MM.1S (cell line): ENCODE measurements around the gene MEIS2.

Experiments used
- DNase-seq: peaks from one replicate; pipeline ENCODE4 v3.0.0-alpha.2; 2015
- H2AFZ ChIP-seq: fragments of 300-600 bp; sonication (generic); 2 replicates; pipeline ENCODE4 v1.6.0; 2016; ENCODE audit warnings: antibody characterized with exemption, low read length
- H3F3A ChIP-seq: fragments of 300-600 bp; sonication (generic); 2 replicates; pipeline ENCODE4 v1.6.1; 2016; ENCODE audit warnings: mild to moderate bottlenecking, antibody characterized with exemption, low read length, moderate library complexity, mixed read lengths; ENCODE audit not compliant: insufficient read depth
- H3K27ac ChIP-seq: fragments of 300-600 bp; sonication (generic); 2 replicates; pipeline ENCODE4 v1.5.1; 2016; ENCODE audit warnings: mild to moderate bottlenecking, low read length
- H3K27me3 ChIP-seq: fragments of 300-600 bp; sonication (generic); replicated peaks from 2 replicates; pipeline ENCODE4 v1.6.0; 2016; ENCODE audit warnings: low read length; ENCODE audit not compliant: insufficient read depth
- H3K36me3 ChIP-seq: fragments of 300-600 bp; sonication (generic); replicated peaks from 2 replicates; pipeline ENCODE4 v1.6.1; 2016; ENCODE audit warnings: mild to moderate bottlenecking, low read length, mixed read lengths; ENCODE audit not compliant: insufficient read depth
- H3K4me1 ChIP-seq: fragments of 300-600 bp; sonication (generic); 2 replicates; pipeline ENCODE4 v1.6.1; 2016; ENCODE audit warnings: low read length, mixed read lengths
- H3K4me2 ChIP-seq: fragments of 300-600 bp; sonication (generic); 2 replicates; pipeline ENCODE4 v1.6.0; 2016; ENCODE audit warnings: low read depth, low read length
- H3K4me3 ChIP-seq: fragments of 300-600 bp; sonication (generic); 2 replicates; pipeline ENCODE4 v1.5.1; 2016; ENCODE audit warnings: low read length, mixed read lengths
- H3K79me2 ChIP-seq: fragments of 300-600 bp; sonication (generic); 2 replicates; pipeline ENCODE4 v1.6.1; 2016; ENCODE audit warnings: mixed run types, low read length, mixed read lengths
- H3K9ac ChIP-seq: fragments of 300-600 bp; sonication (generic); 2 replicates; pipeline ENCODE4 v1.6.1; 2016; ENCODE audit warnings: low read length, mixed read lengths
- H3K9me2 ChIP-seq: fragments of 300-600 bp; sonication (generic); replicated peaks from 2 replicates; pipeline ENCODE4 v1.6.1; 2016; ENCODE audit warnings: mild to moderate bottlenecking, low read length, mixed read lengths; ENCODE audit not compliant: insufficient read depth
- H3K9me3 ChIP-seq: fragments of 300-600 bp; sonication (generic); replicated peaks from 2 replicates; pipeline ENCODE4 v1.6.1; 2016; ENCODE audit warnings: mild to moderate bottlenecking, low read length, mixed read lengths; ENCODE audit not compliant: insufficient read depth
- H4K20me1 ChIP-seq: fragments of 300-600 bp; sonication (generic); 2 replicates; pipeline ENCODE4 v1.6.1; 2016; ENCODE audit warnings: mild to moderate bottlenecking, low read length, moderate library complexity, mixed read lengths; ENCODE audit not compliant: insufficient read depth
- CTCF ChIP-seq: fragments of 300-600 bp; sonication (generic); IDR thresholded peaks from 2 replicates; pipeline ENCODE4 v1.5.1; 2016; ENCODE audit warnings: antibody characterized with exemption, low read length, mixed read lengths
- EZH2 ChIP-seq: fragments of 300-600 bp; sonication (generic); optimal IDR thresholded peaks from 2 replicates; pipeline ENCODE3; 2017; ENCODE audit warnings: low read depth, mild to moderate bottlenecking, antibody characterized with exemption, low read length, mixed read lengths
- EZH2phosphoT487 ChIP-seq: fragments of 300-600 bp; sonication (generic); IDR thresholded peaks from 2 replicates; pipeline ENCODE4 v1.6.1; 2018; ENCODE audit warnings: antibody characterized with exemption, low read length

MEIS2 gene

GRCh38 chr15:36879568-36880222 is 220.7 kb downstream of the MEIS2 start:
- TF ChIP-seq EZH2: no peak
- TF ChIP-seq EZH2phosphoT487: no peak
- no peak for TF ChIP-seq CTCF
- Histone ChIP-seq H3K4me3 (no peak overlapping the region), H3F3A (no peaks in the 10 kb centered on the region), H4K20me1 (no peaks in the 10 kb centered on the region), H3K9ac (no peak overlapping the region), H3K27ac (no peak overlapping the region), H3K9me3 (no peaks in the 10 kb centered on the region), H3K9me2 (no peaks in the 10 kb centered on the region), H2AFZ (no peak overlapping the region), H3K36me3 (no peaks in the 10 kb centered on the region), H3K4me1 (no peaks in the 10 kb centered on the region), H3K27me3 (peaks cover 8% of the 10 kb centered on the region; the same call in 1 of the 2 replicates), H3K79me2 (no peaks in the 10 kb centered on the region), H3K4me2 (no peak overlapping the region)
- DNase-seq: no peak

- no peaks in the 10 kb centered on the region for H3K36me3 ChIP-seq
- H2AFZ ChIP-seq: no peak overlapping the region; the same call in 1 of the 2 replicates
- no peaks in the 10 kb centered on the region for H3F3A ChIP-seq
- no peaks in the 10 kb centered on the region for H3K79me2 ChIP-seq
- no peak for DNase-seq
- H3K9me3 ChIP-seq: no peaks in the 10 kb centered on the region
- H3K4me3 ChIP-seq: no peak overlapping the region
- H3K4me2 ChIP-seq: peak overlapping the region; percentile 64
- H3K27me3 ChIP-seq: peaks cover 8% of the 10 kb centered on the region; the same call in 1 of the 2 replicates
- TF ChIP-seq EZH2: no peak
- TF ChIP-seq EZH2phosphoT487: no peak
- no peak for TF ChIP-seq CTCF
- H3K9me2 ChIP-seq: no peaks in the 10 kb centered on the region
- H3K9ac ChIP-seq: no peak overlapping the region
- no peaks in the 10 kb centered on the region for H4K20me1 ChIP-seq
- H3K4me1 ChIP-seq: no peaks in the 10 kb centered on the region
- H3K27ac ChIP-seq: no peak overlapping the region
Measured at GRCh38 chr15:36878684-36879262, 221.6 kb downstream of the MEIS2 start.

- Histone ChIP-seq H3K9me2 (no peaks in the 10 kb centered on the region), H3K4me3 (peak overlapping the region; percentile 50), H3F3A (no peaks in the 10 kb centered on the region), H4K20me1 (no peaks in the 10 kb centered on the region), H3K79me2 (no peaks in the 10 kb centered on the region), H3K9ac (peak overlapping the region; percentile 1; the same call in 1 of the 2 replicates), H3K27me3 (peaks cover 5% of the 10 kb centered on the region; the same call in 1 of the 2 replicates), H3K36me3 (no peaks in the 10 kb centered on the region), H3K4me2 (peak overlapping the region; percentile 64), H3K9me3 (no peaks in the 10 kb centered on the region), H3K4me1 (no peaks in the 10 kb centered on the region), H2AFZ (peak overlapping the region; percentile 87), H3K27ac (peak overlapping the region; percentile 0; the same call in 1 of the 2 replicates)
- TF ChIP-seq CTCF (no peak), EZH2phosphoT487 (no peak), EZH2 (no peak)
- DNase-seq: no peak
Measured at GRCh38 chr15:36877796-36878683, 222.3 kb downstream of the MEIS2 start.
